NCI-H1048 (cell line): ENCODE measurements around the gene TEX14.
"Not testable (repeated sequence)": the region's sequence is repeated elsewhere in the genome, so short reads cannot be mapped to it uniquely, and the experiment has no call there.

Experiments used
- DNase-seq: peaks from one replicate; lab custom pipeline; 2025; lab: John Stamatoyannopoulos, UW

The TEX14 gene

GRCh38 chr17:58560511-58560910 lies 131.3 kb downstream of the TEX14 start:
- no peak for DNase-seq

DNA sequence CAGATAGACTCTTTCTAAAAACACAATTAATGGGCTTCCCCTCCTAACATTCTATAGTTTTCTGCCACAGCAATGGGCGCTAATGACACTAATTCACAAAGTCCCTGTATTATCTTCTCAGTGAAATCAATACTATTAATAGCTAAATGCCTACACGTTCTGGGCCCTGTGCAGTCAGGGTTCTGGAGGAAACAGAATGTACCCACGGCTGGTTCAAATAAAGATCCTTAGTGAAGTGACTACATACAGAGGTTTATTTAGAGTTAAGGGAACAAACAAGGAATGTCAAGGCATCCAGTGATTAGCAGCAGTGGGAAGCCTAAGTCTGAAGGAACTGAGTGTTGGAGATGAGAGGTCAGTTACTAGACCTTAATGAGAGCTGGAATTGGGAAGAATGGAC lies 133.9 kb downstream of the TEX14 start:
- DNase-seq, result no peak

GRCh38 chr17:58556833-58557250 lies 135.0 kb downstream of the TEX14 start:
- DNase-seq, result no peak

- DNase-seq, result not testable (repeated sequence)
Observed at GRCh38 chr17:58555109-58555508, 136.7 kb downstream of the TEX14 start.

- no peak for DNase-seq
Observed at GRCh38 chr17:58541249-58541648, 150.6 kb downstream of the TEX14 start.

- no peak for DNase-seq
Observed at GRCh38 chr17:58539698-58540097, 152.1 kb downstream of the TEX14 start.

GRCh38 chr17:58538811-58539409 lies 152.9 kb downstream of the TEX14 start:
- no peak for DNase-seq

DNA sequence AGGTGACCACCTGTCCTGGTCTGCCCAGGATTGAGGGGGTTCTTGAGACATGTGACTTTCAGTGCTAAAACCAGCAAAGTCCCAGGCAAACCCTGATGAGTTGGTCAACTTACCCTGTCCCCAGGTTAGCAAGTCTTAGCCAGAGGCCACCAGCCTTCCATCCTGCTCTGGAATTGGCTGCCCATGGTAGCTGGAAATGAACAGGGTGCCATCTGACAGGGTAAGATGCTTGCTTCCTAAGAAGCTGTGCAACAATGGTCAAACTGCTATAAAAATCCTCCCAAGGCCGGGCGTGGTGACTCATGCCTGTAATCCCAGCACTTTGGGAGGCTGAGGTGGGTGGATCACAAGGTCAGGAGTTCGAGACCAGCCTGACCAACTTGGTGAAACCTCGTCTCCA lies 154.6 kb downstream of the TEX14 start:
- no peak for DNase-seq

DNA sequence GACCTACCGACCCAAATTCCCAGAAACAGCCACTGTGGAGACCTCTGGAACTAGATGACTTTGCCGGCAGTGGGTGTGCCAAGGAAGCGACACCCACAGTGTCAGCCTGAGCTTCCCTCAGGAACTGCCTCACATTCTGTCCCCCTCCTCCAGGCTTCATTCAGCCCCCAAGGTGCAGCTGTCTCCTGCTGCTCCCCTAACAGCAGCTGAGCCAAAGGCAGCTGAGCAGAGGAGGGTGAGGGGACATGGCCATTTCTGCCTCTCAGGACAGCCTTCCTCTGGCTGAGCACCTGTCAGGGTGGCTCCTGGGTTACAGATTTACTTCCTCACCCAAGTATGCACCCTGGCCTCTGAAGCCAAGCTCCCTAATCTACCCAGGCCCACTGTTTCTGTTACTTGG lies 155.3 kb downstream of the TEX14 start:
- DNase-seq, result no peak

DNA sequence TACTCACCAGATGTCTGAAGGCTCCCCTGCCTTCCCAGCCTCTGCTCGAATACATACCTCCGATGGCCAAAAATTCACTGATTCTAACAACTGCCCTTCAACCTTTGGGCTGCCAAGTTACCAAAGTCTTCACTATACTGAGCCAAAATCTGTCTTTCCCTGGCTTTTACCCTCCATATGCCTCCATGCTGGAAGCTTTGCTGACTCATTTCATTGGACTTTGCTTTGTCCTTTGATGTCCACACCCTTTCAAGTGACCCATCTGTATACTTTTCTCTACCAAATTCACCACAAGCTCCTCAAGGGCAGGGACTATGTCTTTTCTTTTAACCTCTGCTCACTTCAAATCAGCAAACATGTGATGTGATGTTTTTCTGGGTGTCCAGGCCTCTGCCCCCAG lies 156.4 kb downstream of the TEX14 start:
- no peak for DNase-seq

- DNase-seq, result no peak
Observed at GRCh38 chr17:58534901-58535421, 156.9 kb downstream of the TEX14 start.

- DNase-seq, result no peak
Observed at GRCh38 chr17:58534331-58534730, 157.5 kb downstream of the TEX14 start.

DNA sequence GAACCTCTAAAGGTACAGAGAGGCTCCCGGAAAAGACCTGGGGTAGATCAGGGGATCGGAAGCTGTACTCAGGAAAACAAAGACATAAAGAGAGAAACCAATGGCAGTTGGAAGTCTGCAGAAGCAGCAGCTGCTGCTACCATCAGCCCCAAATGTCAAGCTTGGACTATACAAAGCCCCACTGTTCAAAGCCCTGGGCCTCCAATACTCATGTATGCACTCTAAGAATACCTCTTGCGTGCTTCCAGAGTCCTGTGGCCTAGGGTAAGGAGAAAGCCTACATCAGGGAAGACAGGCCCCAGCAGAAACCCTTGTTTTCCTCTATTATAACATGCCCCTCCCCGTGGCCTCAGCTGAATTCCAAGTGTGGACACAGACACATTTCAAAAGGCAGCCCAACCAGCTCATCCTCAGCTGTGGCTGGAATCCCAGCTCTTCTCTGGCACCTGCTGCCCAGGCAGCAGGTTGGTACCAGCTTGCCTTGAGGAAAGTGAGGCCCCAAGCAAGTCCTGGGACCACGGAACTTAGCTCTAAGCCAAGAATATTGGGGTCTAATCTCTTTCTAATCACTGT lies 158.1 kb downstream of the TEX14 start:
- no peak for DNase-seq

GRCh38 chr17:58532555-58532951 lies 159.3 kb downstream of the TEX14 start:
- no peak for DNase-seq

GRCh38 chr17:58531661-58532554 lies 159.9 kb downstream of the TEX14 start:
- DNase-seq, result no peak

DNA sequence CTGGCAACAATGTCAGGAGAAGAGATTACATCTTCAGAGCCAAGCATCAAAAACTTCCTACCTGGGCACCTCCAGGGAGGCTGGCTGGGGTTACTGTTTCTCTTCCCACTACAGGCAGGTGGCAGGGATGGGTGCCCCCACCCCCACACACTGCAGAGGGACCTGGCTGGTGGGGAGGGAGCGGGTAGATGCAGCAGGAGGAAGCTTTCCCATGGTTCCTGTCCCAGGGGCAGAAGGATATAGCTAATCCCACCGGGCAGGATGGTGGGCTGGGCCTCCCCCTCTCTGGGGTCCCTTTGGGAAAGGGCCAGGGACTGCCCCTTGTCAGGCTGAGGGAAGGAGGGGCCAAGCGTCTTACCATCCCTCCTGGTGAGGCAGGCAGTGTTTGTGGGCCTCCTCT lies 160.7 kb downstream of the TEX14 start:
- DNase-seq, result no peak

- no peak for DNase-seq
Observed at GRCh38 chr17:58530655-58531054, 161.2 kb downstream of the TEX14 start.

- DNase-seq, result no peak
Observed at GRCh38 chr17:58529275-58529674, 162.6 kb downstream of the TEX14 start.

- DNase-seq, result no peak
Observed at GRCh38 chr17:58528443-58528842, 163.4 kb downstream of the TEX14 start.

DNA sequence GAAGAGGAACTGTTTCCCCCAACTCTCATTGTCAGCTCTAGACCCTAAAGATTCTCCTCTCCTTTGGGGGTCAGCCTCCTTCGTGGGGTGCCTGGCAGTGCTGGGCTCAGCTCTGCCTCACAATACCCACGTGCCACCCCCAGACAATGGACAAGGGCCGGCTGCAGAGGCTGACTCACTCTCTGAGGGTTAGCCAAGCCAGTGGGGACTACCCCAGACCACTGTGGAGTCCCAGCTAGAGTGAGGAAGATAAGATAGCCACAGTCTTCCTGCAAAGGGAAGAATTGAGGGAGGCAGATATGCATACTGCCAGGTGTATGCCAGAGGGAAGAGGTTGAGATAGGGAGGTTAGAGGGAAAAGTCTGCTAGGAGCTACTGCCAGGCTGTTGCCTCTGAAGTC lies 163.9 kb downstream of the TEX14 start:
- DNase-seq, result no peak

DNA sequence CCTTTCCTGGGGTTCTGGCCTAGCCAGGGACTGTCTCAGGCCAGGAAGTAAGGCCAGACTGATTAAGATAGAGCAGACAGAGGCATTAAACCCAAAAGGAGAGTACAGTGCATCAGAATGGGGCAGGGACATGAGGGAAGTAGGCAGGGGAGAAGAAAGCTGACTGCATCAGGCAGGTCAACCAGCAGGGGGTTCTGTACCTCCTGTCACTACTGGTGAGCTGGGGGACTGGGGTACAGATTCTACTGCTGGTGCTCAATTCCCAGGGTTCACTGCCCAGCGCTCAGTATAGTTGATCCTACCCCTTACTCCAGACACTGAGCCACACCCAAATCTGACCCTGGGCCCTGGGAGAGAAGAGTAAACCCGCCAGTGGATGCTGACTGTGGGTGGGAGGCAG lies 164.5 kb downstream of the TEX14 start:
- no peak for DNase-seq

DNA sequence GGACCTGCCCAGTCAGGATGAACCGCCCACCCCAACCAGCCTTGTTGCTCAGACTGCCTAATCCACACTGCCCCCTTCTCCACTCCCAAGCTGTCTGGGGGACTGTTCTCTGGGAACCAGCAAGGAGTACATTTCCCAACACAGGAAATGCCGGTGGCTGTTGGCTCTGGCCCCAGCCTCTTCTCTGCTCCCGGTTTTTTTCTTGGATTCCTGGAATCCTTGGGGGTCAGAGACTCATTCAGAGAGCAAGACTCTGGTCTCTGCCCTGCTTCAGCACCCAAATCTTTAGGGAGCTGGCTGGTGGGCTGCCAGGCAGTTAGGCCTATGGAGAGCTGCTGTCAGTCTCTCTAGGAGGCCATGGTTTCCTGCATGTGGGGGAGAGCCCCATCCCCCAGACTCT lies 166.6 kb downstream of the TEX14 start:
- no peak for DNase-seq

- no peak for DNase-seq
Observed at GRCh38 chr17:58521680-58522079, 170.2 kb downstream of the TEX14 start.
